Measurements from ENCODE around the gene GYPB.
"Not testable (repeated sequence)": the region's sequence is repeated elsewhere in the genome, so short reads cannot be mapped to it uniquely, and the experiment has no call there.

Gene GYPB

GRCh38 chr4:144006200-144006803, 12.9 kb downstream of the GYPB start:
- not testable (repeated sequence) for H3K4me3 ChIP-seq (ENCODE audit: low read length); H3K9me3 ChIP-seq (ENCODE audit: control insufficient read depth, low read depth, low read length); H3K27ac ChIP-seq (ENCODE audit: low read length); H3K36me3 ChIP-seq (ENCODE audit: control insufficient read depth, low read depth, low read length); H3K27me3 ChIP-seq (ENCODE audit: control insufficient read depth, insufficient read depth, low read length); H3K4me1 ChIP-seq (ENCODE audit: control insufficient read depth, low read depth, low read length); H3K9ac ChIP-seq (ENCODE audit: low read length)

- H3K36me3 ChIP-seq (ENCODE audit: control insufficient read depth, low read depth, low read length); H3K4me3 ChIP-seq (ENCODE audit: low read length); H3K9me3 ChIP-seq (ENCODE audit: control insufficient read depth, low read depth, low read length); H3K27ac ChIP-seq (ENCODE audit: low read length); H3K4me1 ChIP-seq (ENCODE audit: control insufficient read depth, low read depth, low read length); H3K27me3 ChIP-seq (ENCODE audit: control insufficient read depth, insufficient read depth, low read length); H3K9ac ChIP-seq (ENCODE audit: low read length): not testable (repeated sequence)
Measured at GRCh38 chr4:144005558-144005953, 13.6 kb downstream of the GYPB start.

- not testable (repeated sequence) for H3K9me3 ChIP-seq (ENCODE audit: control insufficient read depth, low read depth, low read length); H3K36me3 ChIP-seq (ENCODE audit: control insufficient read depth, low read depth, low read length); H3K27ac ChIP-seq (ENCODE audit: low read length); H3K4me1 ChIP-seq (ENCODE audit: control insufficient read depth, low read depth, low read length); H3K4me3 ChIP-seq (ENCODE audit: low read length); H3K9ac ChIP-seq (ENCODE audit: low read length); H3K27me3 ChIP-seq (ENCODE audit: control insufficient read depth, insufficient read depth, low read length)
Measured at GRCh38 chr4:144004868-144005557, 14.2 kb downstream of the GYPB start.

- H3K27ac ChIP-seq (ENCODE audit: low read length); H3K9ac ChIP-seq (ENCODE audit: low read length); H3K36me3 ChIP-seq (ENCODE audit: control insufficient read depth, low read depth, low read length); H3K4me1 ChIP-seq (ENCODE audit: control insufficient read depth, low read depth, low read length); H3K27me3 ChIP-seq (ENCODE audit: control insufficient read depth, insufficient read depth, low read length); H3K9me3 ChIP-seq (ENCODE audit: control insufficient read depth, low read depth, low read length); H3K4me3 ChIP-seq (ENCODE audit: low read length): not testable (repeated sequence)
Measured at GRCh38 chr4:144003890-144004265, 15.3 kb downstream of the GYPB start.

- not testable (repeated sequence) for H3K27me3 ChIP-seq (ENCODE audit: control insufficient read depth, insufficient read depth, low read length); H3K27ac ChIP-seq (ENCODE audit: low read length); H3K9ac ChIP-seq (ENCODE audit: low read length); H3K4me3 ChIP-seq (ENCODE audit: low read length); H3K9me3 ChIP-seq (ENCODE audit: control insufficient read depth, low read depth, low read length); H3K4me1 ChIP-seq (ENCODE audit: control insufficient read depth, low read depth, low read length); H3K36me3 ChIP-seq (ENCODE audit: control insufficient read depth, low read depth, low read length)
Measured at GRCh38 chr4:144003205-144003889, 15.8 kb downstream of the GYPB start.

GRCh38 chr4:144000331-144000995, 18.7 kb downstream of the GYPB start:
- not testable (repeated sequence) for H3K4me3 ChIP-seq (ENCODE audit: low read length); H3K27me3 ChIP-seq (ENCODE audit: control insufficient read depth, insufficient read depth, low read length)

GRCh38 chr4:143996193-143996592, 23.0 kb downstream of the GYPB start:
- H3K9me3 ChIP-seq (ENCODE audit: control insufficient read depth, low read depth, low read length); H3K27me3 ChIP-seq (ENCODE audit: control insufficient read depth, insufficient read depth, low read length); H3K9ac ChIP-seq (ENCODE audit: low read length); H3K27ac ChIP-seq (ENCODE audit: low read length); H3K4me1 ChIP-seq (ENCODE audit: control insufficient read depth, low read depth, low read length); H3K4me3 ChIP-seq (ENCODE audit: low read length); H3K36me3 ChIP-seq (ENCODE audit: control insufficient read depth, low read depth, low read length): not testable (repeated sequence)

More at GRCh38 chr4:144000331-144000995, 18.7 kb downstream of the GYPB start:
- H3K27ac ChIP-seq (ENCODE audit: low read length); H3K9ac ChIP-seq (ENCODE audit: low read length); H3K36me3 ChIP-seq (ENCODE audit: control insufficient read depth, low read depth, low read length); H3K4me1 ChIP-seq (ENCODE audit: control insufficient read depth, low read depth, low read length); H3K9me3 ChIP-seq (ENCODE audit: control insufficient read depth, low read depth, low read length): not testable (repeated sequence)

- not testable (repeated sequence) for H3K4me1 ChIP-seq (ENCODE audit: control insufficient read depth, low read depth, low read length); H3K9ac ChIP-seq (ENCODE audit: low read length); H3K27me3 ChIP-seq (ENCODE audit: control insufficient read depth, insufficient read depth, low read length); H3K27ac ChIP-seq (ENCODE audit: low read length); H3K36me3 ChIP-seq (ENCODE audit: control insufficient read depth, low read depth, low read length); H3K4me3 ChIP-seq (ENCODE audit: low read length); H3K9me3 ChIP-seq (ENCODE audit: control insufficient read depth, low read depth, low read length)
Measured at GRCh38 chr4:143991761-143992160, 27.4 kb downstream of the GYPB start.

GRCh38 chr4:143990717-143991116, 28.5 kb downstream of the GYPB start:
- not testable (repeated sequence) for H3K27ac ChIP-seq (ENCODE audit: low read length); H3K27me3 ChIP-seq (ENCODE audit: control insufficient read depth, insufficient read depth, low read length); H3K4me3 ChIP-seq (ENCODE audit: low read length); H3K9ac ChIP-seq (ENCODE audit: low read length); H3K9me3 ChIP-seq (ENCODE audit: control insufficient read depth, low read depth, low read length); H3K4me1 ChIP-seq (ENCODE audit: control insufficient read depth, low read depth, low read length); H3K36me3 ChIP-seq (ENCODE audit: control insufficient read depth, low read depth, low read length)

GRCh38 chr4:143986180-143986579, 33.0 kb downstream of the GYPB start:
- H3K4me1 ChIP-seq (ENCODE audit: control insufficient read depth, low read depth, low read length) = peaks cover 7% of the 10 kb centered on the region
- H3K4me3 ChIP-seq (ENCODE audit: low read length) = no peak overlapping the region
- no peaks in the 10 kb centered on the region for H3K9me3 ChIP-seq (ENCODE audit: control insufficient read depth, low read depth, low read length)
- H3K36me3 ChIP-seq (ENCODE audit: control insufficient read depth, low read depth, low read length) = no peaks in the 10 kb centered on the region
- H3K27me3 ChIP-seq (ENCODE audit: control insufficient read depth, insufficient read depth, low read length) = no peaks in the 10 kb centered on the region
- no peak overlapping the region for H3K27ac ChIP-seq (ENCODE audit: low read length)
- H3K9ac ChIP-seq (ENCODE audit: low read length) = no peak overlapping the region

GRCh38 chr4:143980776-143981175, 38.4 kb downstream of the GYPB start:
- H3K36me3 ChIP-seq (ENCODE audit: control insufficient read depth, low read depth, low read length); H3K4me3 ChIP-seq (ENCODE audit: low read length); H3K9ac ChIP-seq (ENCODE audit: low read length); H3K4me1 ChIP-seq (ENCODE audit: control insufficient read depth, low read depth, low read length); H3K27ac ChIP-seq (ENCODE audit: low read length); H3K27me3 ChIP-seq (ENCODE audit: control insufficient read depth, insufficient read depth, low read length); H3K9me3 ChIP-seq (ENCODE audit: control insufficient read depth, low read depth, low read length): not testable (repeated sequence)

- H3K36me3 ChIP-seq (ENCODE audit: control insufficient read depth, low read depth, low read length); H3K9me3 ChIP-seq (ENCODE audit: control insufficient read depth, low read depth, low read length); H3K4me3 ChIP-seq (ENCODE audit: low read length); H3K27ac ChIP-seq (ENCODE audit: low read length); H3K4me1 ChIP-seq (ENCODE audit: control insufficient read depth, low read depth, low read length); H3K27me3 ChIP-seq (ENCODE audit: control insufficient read depth, insufficient read depth, low read length); H3K9ac ChIP-seq (ENCODE audit: low read length): not testable (repeated sequence)
Measured at GRCh38 chr4:143975527-143975926, 43.7 kb downstream of the GYPB start.

All from iPS-18a (cell line).